Esophagus squamous epithelium (tissue), 4 donors: ENCODE results near the gene MBP.

Experiments
- POLR2A ChIP-seq, 4 donors: fragments of 450-650 bp; IDR thresholded peaks; one replicate each; pipeline ENCODE4 v1.6.1; 2017; ENCODE audit warnings: antibody characterized with exemption in 4 of 4, mild to moderate bottlenecking in 4 of 4, moderate library complexity in 3 of 4
- TF ChIP-seq, protein P1 (sequence below), 6 experiments: fragments of 450-650 bp in 4 of 6; fragments of 200-600 bp in 2 of 6; sonication (generic) in 2 of 6; IDR thresholded peaks; one replicate each; pipeline ENCODE4 v1.5.1; 2016 to 2019; ENCODE audit warnings: antibody characterized with exemption in 6 of 6, mild to moderate bottlenecking in 4 of 6, moderate library complexity in 4 of 6

DNA sequence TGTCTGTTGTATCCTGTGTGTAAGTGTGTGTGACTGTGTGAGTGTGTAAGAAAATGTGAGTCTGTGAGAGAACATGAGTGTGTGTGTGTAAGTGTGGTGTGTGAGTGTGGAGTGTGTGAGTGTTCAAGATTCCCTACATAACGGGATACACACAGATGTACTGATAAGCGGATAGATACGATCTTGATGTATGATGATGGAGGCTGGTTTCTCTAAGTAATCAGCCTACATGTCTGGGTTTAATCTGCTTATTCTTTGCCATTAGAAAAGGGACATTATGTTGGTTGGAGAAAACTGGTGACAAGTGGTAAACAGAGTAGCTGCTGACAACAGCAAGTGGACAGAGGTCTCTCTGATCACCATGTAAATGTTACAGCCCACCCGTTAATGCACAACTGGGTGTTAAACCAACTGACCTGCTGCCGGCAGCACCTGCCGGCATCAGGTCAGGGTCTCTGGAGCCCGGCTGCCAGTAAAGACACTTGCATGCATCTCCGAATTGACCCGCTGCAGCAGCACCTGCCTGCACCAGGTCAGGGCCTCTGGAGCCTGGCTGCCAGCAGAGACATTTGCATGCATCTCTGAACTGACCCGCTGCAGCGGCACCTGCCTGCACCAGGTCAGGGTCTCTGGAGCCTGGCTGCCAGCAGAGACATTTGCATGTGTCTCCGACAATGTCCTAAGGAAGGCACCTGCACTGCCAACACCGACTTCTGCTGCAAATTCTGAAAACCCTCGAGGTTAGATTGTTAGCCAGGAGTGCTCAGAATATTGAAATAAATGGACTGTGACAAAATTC is 87.5 kb downstream of the MBP start:
- TF ChIP-seq, protein P1, sequence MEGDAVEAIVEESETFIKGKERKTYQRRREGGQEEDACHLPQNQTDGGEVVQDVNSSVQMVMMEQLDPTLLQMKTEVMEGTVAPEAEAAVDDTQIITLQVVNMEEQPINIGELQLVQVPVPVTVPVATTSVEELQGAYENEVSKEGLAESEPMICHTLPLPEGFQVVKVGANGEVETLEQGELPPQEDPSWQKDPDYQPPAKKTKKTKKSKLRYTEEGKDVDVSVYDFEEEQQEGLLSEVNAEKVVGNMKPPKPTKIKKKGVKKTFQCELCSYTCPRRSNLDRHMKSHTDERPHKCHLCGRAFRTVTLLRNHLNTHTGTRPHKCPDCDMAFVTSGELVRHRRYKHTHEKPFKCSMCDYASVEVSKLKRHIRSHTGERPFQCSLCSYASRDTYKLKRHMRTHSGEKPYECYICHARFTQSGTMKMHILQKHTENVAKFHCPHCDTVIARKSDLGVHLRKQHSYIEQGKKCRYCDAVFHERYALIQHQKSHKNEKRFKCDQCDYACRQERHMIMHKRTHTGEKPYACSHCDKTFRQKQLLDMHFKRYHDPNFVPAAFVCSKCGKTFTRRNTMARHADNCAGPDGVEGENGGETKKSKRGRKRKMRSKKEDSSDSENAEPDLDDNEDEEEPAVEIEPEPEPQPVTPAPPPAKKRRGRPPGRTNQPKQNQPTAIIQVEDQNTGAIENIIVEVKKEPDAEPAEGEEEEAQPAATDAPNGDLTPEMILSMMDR (IDR thresholded peaks at IDR 0.05), result no peak
- TF ChIP-seq POLR2A (IDR thresholded peaks at IDR 0.05), result no peak
